A673 (cell line): ENCODE data around the gene ZNF614. TPM values are rescaled to one million over a fixed set of nuclear protein-coding genes. Genes with fewer than 3 reads are reported as not detected.

ENCODE experiments used
- Bru-seq: library from RNA; stranded (reverse); fragments of 400-500 nt; gene quantifications from one replicate; lab custom pipeline; 2021; lab: Mats Ljungman, UMichigan
- BruChase-seq, 2 experiments: library from RNA; stranded (reverse); fragments of 400-500 nt; gene quantifications; one replicate each; lab custom pipeline; 2021; lab: Mats Ljungman, UMichigan
- BruUV-seq: library from RNA; stranded (reverse); fragments of 400-500 nt; replicated peaks from 2 replicates; lab custom pipeline; 2021; lab: Mats Ljungman, UMichigan
- CTCF ChIA-PET: fragments of 300-600 bp; sonication (Branson Sonifier 250); formaldehyde crosslinking; loops from one replicate; lab custom pipeline; 2022; ENCODE audit warnings: antibody characterized with exemption; lab: Charles Lee
- POLR2A ChIA-PET: fragments of 300-600 bp; sonication (Branson Sonifier 250); formaldehyde crosslinking; loops from one replicate; lab custom pipeline; 2022; ENCODE audit warnings: antibody characterized with exemption; ENCODE audit not compliant: low non-redundant PET; lab: Charles Lee
- DNase-seq: peaks from one replicate; pipeline ENCODE4 v3.0.0-alpha.2; 2015; ENCODE audit warnings: low spot score
- H3K27ac ChIP-seq: fragments of 200-600 bp; sonication (generic); 2 replicates; pipeline ENCODE4 v1.5.1; 2016; ENCODE audit warnings: mixed run types, low read depth, mild to moderate bottlenecking, mixed read lengths, antibody characterized with exemption, low read length; ENCODE audit not compliant: poor library complexity, severe bottlenecking
- H3K27me3 ChIP-seq: fragments of 200-600 bp; sonication (generic); replicated peaks from 2 replicates; pipeline ENCODE4 v1.6.1; 2017; ENCODE audit warnings: mixed run types, low read depth, mild to moderate bottlenecking, mixed read lengths, antibody characterized with exemption, low read length; ENCODE audit not compliant: insufficient read depth, poor library complexity
- H3K36me3 ChIP-seq: fragments of 200-600 bp; sonication (generic); 2 replicates; pipeline ENCODE4 v1.6.1; 2016; ENCODE audit warnings: mixed run types, mild to moderate bottlenecking, mixed read lengths, antibody characterized with exemption, low read length; ENCODE audit not compliant: insufficient read depth, poor library complexity, severe bottlenecking
- H3K4me1 ChIP-seq: fragments of 200-600 bp; sonication (generic); 2 replicates; pipeline ENCODE4 v1.6.1; 2017; ENCODE audit warnings: mixed run types, mild to moderate bottlenecking, mixed read lengths, antibody characterized with exemption, low read length; ENCODE audit not compliant: insufficient read depth, poor library complexity, severe bottlenecking
- H3K4me3 ChIP-seq: fragments of 200-600 bp; sonication (generic); 2 replicates; pipeline ENCODE4 v1.5.1; 2016; ENCODE audit warnings: low read depth, mixed run types, mild to moderate bottlenecking, mixed read lengths, low read length; ENCODE audit not compliant: poor library complexity, severe bottlenecking
- H3K9me3 ChIP-seq: fragments of 200-600 bp; sonication (generic); 2 replicates; pipeline ENCODE4 v1.6.1; 2016; ENCODE audit warnings: mixed run types, low read depth, mild to moderate bottlenecking, mixed read lengths, antibody characterized with exemption, low read length; ENCODE audit not compliant: poor library complexity, severe bottlenecking
- EZH2 ChIP-seq: fragments of 200-600 bp; sonication (generic); IDR thresholded peaks from 2 replicates; pipeline ENCODE4 v1.6.1; 2017; ENCODE audit warnings: borderline replicate concordance, low read depth, mild to moderate bottlenecking, mixed read lengths, antibody characterized with exemption, low read length; ENCODE audit not compliant: poor library complexity, severe bottlenecking
- intact Hi-C: fragments of 100-400 bp; cut with micrococcal nuclease; formaldehyde crosslinking; loops from one replicate; pipeline ENCODE4 v1.10.0; 2022; ENCODE audit not compliant: unreplicated experiment
- long read RNA-seq: library from polyadenylated mRNA; stranded (forward); transcript quantifications from one replicate; pipeline ENCODE4 v2.0.0, GENCODE V29; 2022
- total RNA-seq: library from RNA; stranded (reverse); gene quantifications from 2 replicates; pipeline ENCODE4 v1.2.3, GENCODE V29; 2021
- TF ChIP-seq, protein P1 (sequence below): fragments of 300-800, 200-600 bp; sonication (generic); conservative IDR thresholded peaks from 2 replicates; pipeline ENCODE4 v1.5.1; 2017; ENCODE audit warnings: low read depth, mild to moderate bottlenecking, antibody characterized with exemption, low read length, moderate library complexity, mixed read lengths

Gene ZNF614
- total RNA-seq (9.7 and 12.5 TPM in 2 replicates), Bru-seq, nascent RNA (percentile 81 among the genes with signal in this experiment), BruChase-seq, experiment 1, labeled RNA remaining after a 2-hour chase (percentile 87 among the genes with signal in this experiment), BruChase-seq, experiment 2, labeled RNA remaining after a 6-hour chase (percentile 66 among the genes with signal in this experiment)
- long read RNA-seq, full-length matches to known transcripts, result 5 of 11 reads
- long read RNA-seq, partial matches to known transcripts, result 2 of 11 reads
- long read RNA-seq, other reads (novel, unspliced or antisense), result 4 of 11 reads

DNA sequence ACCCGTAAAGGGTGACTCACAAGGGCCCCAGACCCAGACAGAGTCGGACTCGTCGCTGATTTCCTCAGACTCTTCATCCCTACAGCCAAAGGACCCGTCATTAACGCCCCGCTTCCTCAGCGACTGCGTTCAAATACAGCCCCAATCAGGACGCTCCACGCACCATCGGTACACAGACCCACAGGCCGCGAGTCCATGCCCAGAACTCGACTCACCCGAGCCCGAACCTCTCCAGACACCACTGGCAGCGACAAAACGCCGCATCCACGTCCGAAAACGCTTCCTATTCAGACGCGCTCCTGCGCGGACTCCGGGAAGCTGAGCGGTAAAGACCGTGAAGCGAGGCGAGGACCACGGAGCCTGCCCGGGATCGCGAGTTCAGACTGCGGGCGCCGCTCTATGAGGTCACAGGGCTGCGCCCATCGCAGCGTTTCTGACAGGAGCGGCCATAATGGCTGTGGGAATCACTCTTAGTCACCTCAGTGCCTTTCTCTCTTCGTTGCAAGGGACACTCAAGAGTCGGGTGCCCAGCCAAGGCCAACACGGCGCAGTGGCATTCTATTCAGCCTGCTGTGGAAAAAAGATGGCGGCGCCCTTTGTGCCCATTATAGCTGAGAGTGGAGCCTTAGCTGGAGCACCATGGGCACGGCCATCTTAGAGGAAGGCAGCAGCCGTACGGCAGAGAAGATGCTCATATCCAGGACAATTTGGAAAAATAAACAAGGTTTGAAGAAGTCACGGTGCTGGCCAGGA, at the start of gene ZNF614:
Gene ZNF614, minus strand, starts transcription at position 353 of the 753 bp plus-strand sequence. CDS start 2,634 bp downstream, outside the sequence.
- TF ChIP-seq, protein P1, sequence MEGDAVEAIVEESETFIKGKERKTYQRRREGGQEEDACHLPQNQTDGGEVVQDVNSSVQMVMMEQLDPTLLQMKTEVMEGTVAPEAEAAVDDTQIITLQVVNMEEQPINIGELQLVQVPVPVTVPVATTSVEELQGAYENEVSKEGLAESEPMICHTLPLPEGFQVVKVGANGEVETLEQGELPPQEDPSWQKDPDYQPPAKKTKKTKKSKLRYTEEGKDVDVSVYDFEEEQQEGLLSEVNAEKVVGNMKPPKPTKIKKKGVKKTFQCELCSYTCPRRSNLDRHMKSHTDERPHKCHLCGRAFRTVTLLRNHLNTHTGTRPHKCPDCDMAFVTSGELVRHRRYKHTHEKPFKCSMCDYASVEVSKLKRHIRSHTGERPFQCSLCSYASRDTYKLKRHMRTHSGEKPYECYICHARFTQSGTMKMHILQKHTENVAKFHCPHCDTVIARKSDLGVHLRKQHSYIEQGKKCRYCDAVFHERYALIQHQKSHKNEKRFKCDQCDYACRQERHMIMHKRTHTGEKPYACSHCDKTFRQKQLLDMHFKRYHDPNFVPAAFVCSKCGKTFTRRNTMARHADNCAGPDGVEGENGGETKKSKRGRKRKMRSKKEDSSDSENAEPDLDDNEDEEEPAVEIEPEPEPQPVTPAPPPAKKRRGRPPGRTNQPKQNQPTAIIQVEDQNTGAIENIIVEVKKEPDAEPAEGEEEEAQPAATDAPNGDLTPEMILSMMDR, result no peak
- TF ChIP-seq EZH2, result no peak
- Histone ChIP-seq H3K27me3 (no peaks in the 10 kb centered on the region), H3K27ac (peak within 1 kb of the TSS; percentile 91), H3K4me1 (no peaks in the 10 kb centered on the region), H3K36me3 (peaks cover 36% of the 10 kb centered on the region), H3K9me3 (peaks cover 57% of the 10 kb centered on the region), H3K4me3 (peak within 1 kb of the TSS; percentile 69)
- BruUV-seq, result no TSS peak
- CTCF ChIA-PET, result no interaction called here
- POLR2A ChIA-PET, result no interaction called here
- peak; percentile 89 for DNase-seq
- intact Hi-C loops, result loop anchor here (2.0 kb wide), 1 partner anchor 21 kb away; the partner anchor contains the start of gene ZNF432

DNA sequence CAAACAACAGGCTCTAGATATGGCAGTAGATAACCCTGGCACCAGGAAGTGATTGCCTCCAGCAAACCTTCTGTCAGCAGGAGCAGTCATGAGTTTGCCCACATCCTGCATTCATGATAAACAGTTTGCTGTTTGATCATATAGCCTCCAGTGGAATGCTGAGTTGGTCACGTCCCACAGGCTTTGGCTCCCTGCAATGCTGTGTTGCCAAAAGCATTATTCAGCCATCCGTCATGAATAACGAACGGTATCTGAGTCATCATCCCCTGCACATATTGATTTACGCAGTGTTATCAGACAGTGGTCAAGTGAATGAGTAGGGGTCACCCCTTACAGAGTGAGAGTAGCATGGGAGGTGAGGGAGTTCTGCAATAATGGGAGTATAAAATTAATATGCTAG, 42.3 kb upstream of the ZNF614 start:
- ChIA-PET CTCF (no interaction called here), POLR2A (no interaction called here)
- H3K9me3 ChIP-seq, result peaks cover 68% of the 10 kb centered on the region
- H3K27me3 ChIP-seq, result no peaks in the 10 kb centered on the region
- DNase-seq, result no peak
- intact Hi-C loops, result no loop called here
- TF ChIP-seq EZH2, result no peak
- TF ChIP-seq, protein P1, result no peak
- no TSS peak for BruUV-seq
- H3K27ac ChIP-seq, result no peak overlapping the region
- H3K4me3 ChIP-seq, result no peak overlapping the region
- no peaks in the 10 kb centered on the region for H3K4me1 ChIP-seq
- H3K36me3 ChIP-seq, result peaks cover 56% of the 10 kb centered on the region

GRCh38 chr19:52069653-52070052, 41.5 kb upstream of the ZNF614 start:
- ChIA-PET POLR2A (no interaction called here), CTCF (no interaction called here)
- Histone ChIP-seq H3K9me3 (peaks cover 77% of the 10 kb centered on the region), H3K27ac (no peak overlapping the region), H3K36me3 (peaks cover 51% of the 10 kb centered on the region), H3K27me3 (no peaks in the 10 kb centered on the region), H3K4me3 (no peak overlapping the region), H3K4me1 (no peaks in the 10 kb centered on the region)
- intact Hi-C loops, result no loop called here
- no TSS peak for BruUV-seq
- DNase-seq, result no peak
- TF ChIP-seq, protein P1, result no peak
- TF ChIP-seq EZH2, result no peak
